Neural progenitor cell (in vitro differentiated cells): ENCODE results near the gene CXCR3. TPM values are rescaled to one million over a fixed set of nuclear protein-coding genes. Genes with fewer than 3 reads are reported as not detected.
"Not testable (repeated sequence)": the region's sequence is repeated elsewhere in the genome, so short reads cannot be mapped to it uniquely, and the experiment has no call there.

Experiments used
- DNase-seq: peaks from one replicate; pipeline ENCODE4 v3.0.0-alpha.2; 2016; ENCODE audit warnings: low spot score
- H2AFZ ChIP-seq: fragments of 200-600 bp; sonication (generic); replicated peaks from 2 replicates; pipeline ENCODE4 v1.6.1; 2016; ENCODE audit warnings: antibody characterized with exemption
- H3F3A ChIP-seq: fragments of 200-600 bp; sonication (generic); 2 replicates; pipeline ENCODE4 v1.6.1; 2016; ENCODE audit warnings: antibody characterized with exemption, low read depth
- H3K27ac ChIP-seq: fragments of 200-600 bp; sonication (generic); 2 replicates; pipeline ENCODE4 v1.5.1; 2016; ENCODE audit warnings: mild to moderate bottlenecking
- H3K27me3 ChIP-seq: fragments of 200-600 bp; sonication (generic); 2 replicates; pipeline ENCODE4 v1.6.1; 2016; ENCODE audit warnings: mild to moderate bottlenecking, moderate library complexity
- H3K36me3 ChIP-seq: fragments of 200-600 bp; sonication (generic); 2 replicates; pipeline ENCODE4 v1.5.1; 2016
- H3K4me1 ChIP-seq: fragments of 200-600 bp; sonication (generic); 2 replicates; pipeline ENCODE4 v1.6.1; 2016; ENCODE audit warnings: mixed run types
- H3K4me2 ChIP-seq: fragments of 200-600 bp; sonication (generic); 2 replicates; pipeline ENCODE4 v1.6.1; 2016
- H3K4me3 ChIP-seq: fragments of 200-600 bp; sonication (generic); 2 replicates; pipeline ENCODE4 v1.5.1; 2016
- H3K79me2 ChIP-seq: fragments of 200-600 bp; sonication (generic); 2 replicates; pipeline ENCODE4 v1.6.1; 2016; ENCODE audit warnings: low read depth
- H3K9ac ChIP-seq: fragments of 200-600 bp; sonication (generic); 2 replicates; pipeline ENCODE4 v1.6.1; 2016
- H3K9me3 ChIP-seq: fragments of 200-600 bp; sonication (generic); 2 replicates; pipeline ENCODE4 v1.5.1; 2016; ENCODE audit warnings: low read depth
- H4K20me1 ChIP-seq: fragments of 200-600 bp; sonication (generic); 2 replicates; pipeline ENCODE4 v1.6.1; 2016; ENCODE audit warnings: low read depth
- H3K27ac Mint-ChIP-seq: 3 replicates; pipeline ENCODE4 v1.8.0; 2021; ENCODE audit warnings: mixed read lengths
- H3K27me3 Mint-ChIP-seq: 2 replicates; pipeline ENCODE4 v1.8.0; 2022; ENCODE audit warnings: low read depth, mild to moderate bottlenecking, inconsistent platforms, moderate library complexity, mixed read lengths; ENCODE audit not compliant: insufficient read depth
- H3K36me3 Mint-ChIP-seq: 3 replicates; pipeline ENCODE4 v1.8.0; 2021; ENCODE audit warnings: mixed read lengths
- H3K4me1 Mint-ChIP-seq: 3 replicates; pipeline ENCODE4 v1.8.0; 2021; ENCODE audit warnings: mixed read lengths
- H3K4me3 Mint-ChIP-seq: 3 replicates; pipeline ENCODE4 v1.8.0; 2021; ENCODE audit warnings: mild to moderate bottlenecking, moderate library complexity, mixed read lengths
- H3K9me3 Mint-ChIP-seq: 3 replicates; pipeline ENCODE4 v1.8.0; 2020; ENCODE audit warnings: mixed read lengths
- CTCF ChIP-seq: fragments of 200-600 bp; sonication (generic); IDR thresholded peaks from 2 replicates; pipeline ENCODE4 v1.5.1; 2017; ENCODE audit warnings: antibody characterized with exemption, mild to moderate bottlenecking
- EZH2 ChIP-seq: fragments of 200-600 bp; sonication (generic); IDR thresholded peaks from 2 replicates; pipeline ENCODE4 v1.6.1; 2017; ENCODE audit warnings: antibody characterized with exemption, mild to moderate bottlenecking, moderate library complexity
- EZH2phosphoT487 ChIP-seq: fragments of 200-600 bp; sonication (generic); IDR thresholded peaks from 2 replicates; pipeline ENCODE4 v1.6.1; 2017; ENCODE audit warnings: antibody characterized with exemption
- total RNA-seq: library from RNA; depleted of rRNA; stranded (reverse); fragments of >200 nt; gene quantifications from 2 replicates; pipeline ENCODE4 v1.2.3, GENCODE V29; 2015; ENCODE audit warnings: low replicate concordance

CXCR3 gene
- total RNA-seq, 1 donor from 2014 or later, result not detected

- Histone ChIP-seq H3K9me3 (no peaks in the 10 kb centered on the region), H3K4me2 (no peak overlapping the region), H3K36me3 (no peaks in the 10 kb centered on the region), H2AFZ (no peak overlapping the region), H3K27ac (no peak overlapping the region), H3K27me3 (no peaks in the 10 kb centered on the region), H3F3A (no peaks in the 10 kb centered on the region), H4K20me1 (no peaks in the 10 kb centered on the region), H3K9ac (no peak overlapping the region), H3K4me3 (no peak overlapping the region), H3K79me2 (no peaks in the 10 kb centered on the region), H3K4me1 (no peaks in the 10 kb centered on the region)
- no peak for TF ChIP-seq EZH2phosphoT487
- TF ChIP-seq EZH2, result no peak
- TF ChIP-seq CTCF, result no peak
- Mint-ChIP-seq H3K27ac (no peak overlapping the region), H3K27me3 (no peaks in the 10 kb centered on the region), H3K9me3 (peaks cover 14% of the 10 kb centered on the region), H3K4me1 (no peaks in the 10 kb centered on the region), H3K4me3 (no peak overlapping the region), H3K36me3 (no peaks in the 10 kb centered on the region)
- no peak for DNase-seq
These were observed 32.1 kb upstream of the CXCR3 start for GRCh38 chrX:71650333-71650969.

- not testable (repeated sequence) for H3K9ac ChIP-seq, H2AFZ ChIP-seq, H3K4me1 Mint-ChIP-seq, H3K36me3 ChIP-seq, H3K4me1 ChIP-seq, H3K27me3 ChIP-seq, H3K36me3 Mint-ChIP-seq, H3K9me3 ChIP-seq, DNase-seq, H3K79me2 ChIP-seq, H3K4me2 ChIP-seq, H3K4me3 Mint-ChIP-seq, H4K20me1 ChIP-seq, H3K27ac Mint-ChIP-seq, H3K4me3 ChIP-seq, H3K27ac ChIP-seq, H3F3A ChIP-seq, H3K27me3 Mint-ChIP-seq
- peaks cover 32% of the 10 kb centered on the region for H3K9me3 Mint-ChIP-seq
These were observed 26.1 kb upstream of the CXCR3 start for GRCh38 chrX:71644406-71644805.

DNA sequence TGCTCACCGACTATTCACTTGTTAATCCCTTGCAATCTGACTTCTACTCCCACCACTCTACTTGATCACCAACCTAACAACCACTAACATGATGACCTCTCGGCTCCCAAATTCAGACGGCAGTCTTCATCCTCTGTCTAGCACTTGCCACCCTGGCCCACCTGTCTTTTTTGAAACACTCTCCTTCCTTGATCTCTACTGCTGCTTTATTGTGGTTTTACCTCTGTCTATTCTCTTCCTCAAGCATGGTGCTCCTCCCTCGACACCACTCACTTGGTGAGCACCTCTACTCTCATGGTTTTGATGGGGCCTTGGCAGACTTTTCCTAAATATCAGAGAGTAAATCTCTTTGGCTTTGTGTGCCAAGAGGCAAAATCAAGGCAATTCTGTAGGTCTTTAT, 21.7 kb upstream of the CXCR3 start:
- Histone ChIP-seq H3K4me3 (no peak overlapping the region), H3K9me3 (no peaks in the 10 kb centered on the region), H2AFZ (no peak overlapping the region), H4K20me1 (no peaks in the 10 kb centered on the region), H3K4me2 (no peak overlapping the region), H3K79me2 (no peaks in the 10 kb centered on the region), H3F3A (no peaks in the 10 kb centered on the region), H3K9ac (no peak overlapping the region), H3K4me1 (no peaks in the 10 kb centered on the region), H3K27me3 (no peaks in the 10 kb centered on the region), H3K27ac (no peak overlapping the region), H3K36me3 (no peaks in the 10 kb centered on the region)
- Mint-ChIP-seq H3K4me3 (no peak overlapping the region), H3K27ac (no peak overlapping the region), H3K9me3 (peaks cover 18% of the 10 kb centered on the region), H3K36me3 (no peaks in the 10 kb centered on the region), H3K27me3 (no peaks in the 10 kb centered on the region), H3K4me1 (no peaks in the 10 kb centered on the region)
- DNase-seq, result no peak
- TF ChIP-seq EZH2phosphoT487, result no peak
- TF ChIP-seq EZH2, result no peak
- TF ChIP-seq CTCF, result no peak

GRCh38 chrX:71638409-71638808, 20.1 kb upstream of the CXCR3 start:
- H3K4me1 Mint-ChIP-seq, result no peaks in the 10 kb centered on the region
- H3K9ac ChIP-seq, result no peak overlapping the region
- no peak overlapping the region for H3K4me2 ChIP-seq
- H3K4me1 ChIP-seq, result no peaks in the 10 kb centered on the region
- no peaks in the 10 kb centered on the region for H3K27me3 Mint-ChIP-seq
- H3K4me3 Mint-ChIP-seq, result no peak overlapping the region
- H3K36me3 Mint-ChIP-seq, result no peaks in the 10 kb centered on the region
- no peak overlapping the region for H3K27ac ChIP-seq
- H3K27ac Mint-ChIP-seq, result no peak overlapping the region
- no peaks in the 10 kb centered on the region for H3K9me3 ChIP-seq
- no peak overlapping the region for H2AFZ ChIP-seq
- no peak overlapping the region for H3K4me3 ChIP-seq
- H3F3A ChIP-seq, result no peaks in the 10 kb centered on the region
- H3K9me3 Mint-ChIP-seq, result peaks cover 10% of the 10 kb centered on the region
- DNase-seq, result no peak
- no peaks in the 10 kb centered on the region for H3K36me3 ChIP-seq
- H3K79me2 ChIP-seq, result no peaks in the 10 kb centered on the region
- TF ChIP-seq EZH2 (no peak), CTCF (no peak), EZH2phosphoT487 (no peak)
- H4K20me1 ChIP-seq, result no peaks in the 10 kb centered on the region
- no peaks in the 10 kb centered on the region for H3K27me3 ChIP-seq
